ENCODE data around the gene SLC22A16. TPM values are rescaled to one million over a fixed set of nuclear protein-coding genes. Genes with fewer than 3 reads are reported as not detected.

SLC22A16 gene
- total RNA-seq, 1 donor from 2014 or later: not detected

GRCh38 chr6:110378552-110378951 lies 97.9 kb downstream of the SLC22A16 start:
- H3K9me3 ChIP-seq (ENCODE audit: insufficient read depth, low read depth, low read length): no peaks in the 10 kb centered on the region
- Mint-ChIP-seq H3K36me3 (ENCODE audit: low read depth, unreplicated experiment) (no peaks in the 10 kb centered on the region), H3K27ac (ENCODE audit: unreplicated experiment) (no peak overlapping the region), H3K9me3 (ENCODE audit: unreplicated experiment) (peaks cover 1% of the 10 kb centered on the region), H3K4me3 (ENCODE audit: unreplicated experiment) (no peak overlapping the region), H3K4me1 (ENCODE audit: low read depth, unreplicated experiment) (no peaks in the 10 kb centered on the region), H3K27me3 (ENCODE audit: low read depth, unreplicated experiment) (no peaks in the 10 kb centered on the region)
- no peaks in the 10 kb centered on the region for H3K4me1 ChIP-seq (ENCODE audit: insufficient read depth, low read length)
- H3K9ac ChIP-seq (ENCODE audit: low read length): no peak overlapping the region
- DNase-seq (ENCODE audit: low read depth) (no peak), FAIRE-seq (no peak)
- no peak overlapping the region for H3K27ac ChIP-seq (ENCODE audit: low read depth, low read length)
- no peak overlapping the region for H3K4me3 ChIP-seq (ENCODE audit: insufficient read depth, low read depth, low read length)
- H3K4me2 ChIP-seq (ENCODE audit: low read length): no peak overlapping the region
- H4K20me1 ChIP-seq (ENCODE audit: insufficient read depth, low read length): no peaks in the 10 kb centered on the region
- H3K36me3 ChIP-seq (ENCODE audit: insufficient read depth, low read length): no peaks in the 10 kb centered on the region
- H3K79me2 ChIP-seq (ENCODE audit: insufficient read depth, low read length): no peaks in the 10 kb centered on the region
- H2AFZ ChIP-seq (ENCODE audit: low read depth, low read length): no peak overlapping the region
- H3K27me3 ChIP-seq (ENCODE audit: insufficient read depth, low read length): no peaks in the 10 kb centered on the region
- TF ChIP-seq EZH2 (IDR thresholded peaks at IDR 0.05; ENCODE audit: insufficient read depth, low read length) (no peak), CTCF (IDR thresholded peaks at IDR 0.05; ENCODE audit: insufficient read depth, low read depth, low read length) (no peak)

Other genes with a start within 250 kb of the SLC22A16 start
- gene METTL24, start 118.3 kb downstream of the SLC22A16 start, total RNA-seq: 0.36 and 0.75 TPM in 2 replicates
- not detected in 2 replicates for gene DDO, start 61.0 kb downstream of the SLC22A16 start, total RNA-seq